Testis (tissue), 2 donors: ENCODE data around the gene SLC30A1.

ENCODE experiments used
- CTCF ChIP-seq, 3 experiments: fragments of 450-650 bp in 2 of 3; fragments of 200-600 bp in 1 of 3; sonication (generic) in 1 of 3; IDR thresholded peaks; one replicate each; pipeline ENCODE4 v1.5.1; 2016 to 2019; ENCODE audit warnings: antibody characterized with exemption in 3 of 3, mild to moderate bottlenecking in 2 of 3, moderate library complexity in 1 of 3
- POLR2A ChIP-seq: fragments of 450-650 bp; IDR thresholded peaks from one replicate; pipeline ENCODE4 v1.6.1; 2017; ENCODE audit warnings: antibody characterized with exemption, mild to moderate bottlenecking, moderate library complexity

DNA sequence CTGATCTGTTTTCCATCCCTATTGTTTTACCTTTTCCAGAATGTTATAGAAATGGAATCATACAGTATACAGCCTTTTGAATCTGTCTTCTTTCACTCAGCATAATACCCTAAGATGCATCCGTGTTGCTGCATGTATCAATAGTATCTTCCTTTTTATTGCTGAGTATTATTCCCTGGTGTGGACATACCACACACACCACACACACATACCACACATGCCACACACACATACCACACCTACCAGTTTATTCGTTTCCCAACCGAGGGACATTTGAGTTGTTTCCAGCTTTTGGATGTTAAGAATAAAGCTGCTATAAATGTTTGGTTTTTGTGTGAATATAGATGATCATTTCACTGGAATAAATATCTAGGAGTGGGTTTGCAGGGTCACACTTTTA lies 22.2 kb upstream of the SLC30A1 start:
- TF ChIP-seq CTCF (IDR thresholded peaks at IDR 0.05) (no peak), POLR2A (no peak)
